GM19395 (cell line): ENCODE measurements around the gene RBM47.
"Not testable (repeated sequence)": the region's sequence is repeated elsewhere in the genome, so short reads cannot be mapped to it uniquely, and the experiment has no call there.

ENCODE experiments used
- ATAC-seq: cut with Tn5 transposase; IDR thresholded peaks from one replicate; pipeline ENCODE4 v1.9.1; 2021; ENCODE audit warnings: mild to moderate bottlenecking, moderate library complexity; ENCODE audit not compliant: unreplicated experiment

The RBM47 gene

DNA sequence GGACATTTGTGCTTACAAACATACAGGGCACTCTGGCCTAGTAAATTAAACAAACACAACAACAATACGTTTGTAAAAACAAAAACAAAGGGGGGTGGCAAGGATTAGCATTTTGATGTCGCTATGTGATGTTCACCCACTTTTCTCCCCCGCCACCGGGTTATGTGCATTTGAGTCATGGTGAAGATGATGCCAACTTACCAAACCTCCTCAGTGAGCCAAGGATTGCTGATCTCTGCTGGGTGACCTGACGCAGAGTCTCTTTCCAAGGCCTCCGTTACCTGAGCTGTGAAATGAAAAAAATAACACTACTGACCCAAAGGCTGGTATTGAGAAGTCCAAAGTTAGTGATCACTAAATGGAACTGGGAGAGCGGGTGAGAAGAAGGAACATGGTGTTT lies 85.4 kb downstream of the RBM47 start:
- ATAC-seq, result no peak

DNA sequence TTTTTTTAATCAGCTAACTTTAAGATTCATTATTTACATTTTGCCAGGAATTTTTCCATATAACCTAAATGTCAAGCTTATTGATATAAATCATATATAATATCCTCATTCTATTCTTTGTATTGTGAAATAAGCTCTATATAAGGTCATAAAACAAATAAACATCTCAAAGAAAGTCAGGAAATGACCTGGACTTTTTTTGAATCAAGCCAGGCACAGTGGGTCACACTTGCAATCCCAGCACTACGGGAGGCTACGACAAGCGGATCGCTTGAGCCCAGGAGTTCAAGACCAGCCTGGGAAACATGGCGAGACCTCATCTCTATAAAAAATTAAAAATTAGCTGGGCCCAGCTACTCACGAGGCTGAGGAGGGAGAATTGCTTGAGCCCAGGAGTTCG lies 88.9 kb downstream of the RBM47 start:
- ATAC-seq, result no peak

GRCh38 chr4:40536032-40536431 lies 93.6 kb downstream of the RBM47 start:
- peak; percentile 66 for ATAC-seq

DNA sequence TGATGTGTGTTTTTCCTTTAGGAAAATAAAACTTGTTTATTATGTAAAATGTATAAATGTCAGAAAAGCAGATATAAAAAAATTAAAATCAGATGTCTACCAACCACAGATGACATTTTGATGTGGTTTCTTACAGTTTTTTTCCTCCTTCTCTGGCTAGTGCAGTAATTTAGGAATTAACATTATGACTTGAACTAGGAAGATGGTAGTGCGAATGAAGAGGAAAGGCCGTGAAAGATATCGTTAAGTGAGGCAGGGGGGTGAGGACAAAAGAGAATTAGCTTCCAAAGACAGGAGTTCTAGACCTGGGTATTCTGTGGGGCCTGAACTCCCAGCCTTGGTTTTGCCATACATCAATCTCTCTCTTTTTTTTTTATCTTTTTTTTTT lies 98.0 kb downstream of the RBM47 start:
- no peak for ATAC-seq

DNA sequence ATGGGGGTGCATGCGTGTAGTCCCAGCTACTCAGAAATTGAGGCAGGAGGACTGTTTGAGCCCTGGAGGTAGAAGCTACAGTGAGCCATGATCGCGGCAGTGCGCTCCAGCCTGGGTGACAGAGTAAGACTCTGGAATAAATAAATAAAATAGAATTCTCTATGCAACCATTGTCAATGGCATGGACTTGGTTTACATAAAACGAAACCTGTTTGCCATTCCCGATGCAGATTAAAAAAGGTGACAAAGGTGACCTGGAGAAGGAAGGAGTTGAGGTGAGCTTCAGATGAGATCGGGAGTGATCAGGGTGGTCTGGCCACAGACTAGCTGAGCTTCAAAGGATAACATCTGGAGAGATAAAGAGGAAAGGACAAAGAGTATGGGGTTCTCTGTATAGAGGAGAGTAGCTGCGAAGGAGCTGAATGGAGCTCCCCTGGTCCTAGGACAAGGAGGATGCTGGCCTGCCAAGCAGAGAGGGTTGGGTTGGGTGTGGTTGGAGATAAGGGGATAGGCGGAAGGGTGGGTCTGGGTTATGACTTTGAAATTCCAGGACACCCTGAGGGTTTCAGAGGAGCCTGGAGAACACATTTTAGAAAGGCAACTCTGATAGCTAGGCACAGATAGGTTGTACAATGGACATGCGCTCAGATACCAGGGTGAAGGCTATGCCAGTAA lies 98.6 kb downstream of the RBM47 start:
- no peak for ATAC-seq

DNA sequence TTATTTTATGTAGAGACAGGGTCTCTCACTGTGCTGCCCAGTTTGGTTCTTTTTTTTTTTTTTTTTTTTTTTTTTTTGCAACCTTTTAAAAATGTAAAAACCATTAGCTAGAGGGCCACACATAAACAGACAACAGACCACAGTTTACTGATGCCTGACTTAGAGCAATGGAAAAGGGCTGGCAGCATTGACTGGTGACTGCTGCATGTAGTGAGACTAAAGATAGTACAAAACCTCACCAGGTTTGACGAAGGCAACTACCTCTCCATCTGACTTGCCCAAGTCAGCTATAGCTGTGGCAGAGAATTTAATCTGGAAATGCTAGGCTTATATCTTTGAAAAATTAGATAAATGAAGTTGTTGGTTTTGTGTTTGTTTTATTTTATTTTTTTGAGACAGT lies 102.9 kb downstream of the RBM47 start:
- no peak for ATAC-seq

- ATAC-seq, result no peak
These were observed 103.7 kb downstream of the RBM47 start for GRCh38 chr4:40525752-40526598.

DNA sequence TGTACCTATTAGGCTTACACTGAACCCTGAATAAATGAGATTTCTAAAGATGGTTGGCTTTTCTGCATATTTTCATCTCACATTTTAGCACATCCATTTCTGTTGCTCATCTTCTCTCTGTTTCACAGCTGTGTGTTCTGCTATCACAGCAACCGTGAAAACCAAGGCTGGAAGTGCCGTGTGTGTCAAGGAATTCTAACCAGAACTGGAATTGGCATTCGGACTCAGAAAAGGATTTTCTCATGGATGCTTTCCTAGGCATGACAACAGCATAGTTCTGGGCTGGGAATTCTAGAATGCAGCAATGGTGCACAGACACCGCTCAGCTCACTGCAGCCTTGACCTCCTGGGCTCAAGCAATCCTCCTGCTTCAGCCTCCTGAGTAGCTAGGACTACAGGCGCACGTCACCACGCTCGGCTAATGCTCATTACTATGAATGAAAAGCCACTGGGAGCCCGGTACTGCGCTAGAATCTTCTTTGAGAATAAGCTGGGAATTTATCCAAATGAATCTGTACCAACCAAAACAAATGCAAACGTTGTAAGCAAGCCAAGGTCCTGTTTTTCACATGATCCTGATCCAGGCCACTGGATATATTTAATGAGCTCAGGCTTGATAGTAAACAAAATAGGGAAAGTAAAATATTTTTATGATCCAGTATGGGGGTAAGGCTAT lies 105.2 kb downstream of the RBM47 start:
- no peak for ATAC-seq

GRCh38 chr4:40523581-40523980 lies 106.1 kb downstream of the RBM47 start:
- ATAC-seq, result no peak

DNA sequence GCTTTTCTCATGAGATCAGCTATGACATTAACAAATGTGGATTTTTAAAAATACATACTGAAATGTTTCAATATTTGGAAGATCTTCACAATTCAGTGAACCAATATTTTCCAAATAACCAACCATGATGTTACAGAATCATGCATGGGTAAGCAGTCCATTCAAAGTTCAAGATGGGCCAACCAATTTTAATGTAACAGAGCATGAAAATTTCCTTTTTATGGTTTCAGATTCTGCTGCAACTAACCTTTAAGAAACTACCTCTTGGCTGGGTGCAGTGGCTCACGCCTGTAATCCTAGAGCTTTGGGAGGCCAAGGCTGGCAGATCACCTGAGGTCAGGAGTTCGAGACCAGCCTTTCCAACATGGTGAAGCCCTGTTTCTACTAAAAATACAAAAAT lies 107.7 kb downstream of the RBM47 start:
- no peak for ATAC-seq

DNA sequence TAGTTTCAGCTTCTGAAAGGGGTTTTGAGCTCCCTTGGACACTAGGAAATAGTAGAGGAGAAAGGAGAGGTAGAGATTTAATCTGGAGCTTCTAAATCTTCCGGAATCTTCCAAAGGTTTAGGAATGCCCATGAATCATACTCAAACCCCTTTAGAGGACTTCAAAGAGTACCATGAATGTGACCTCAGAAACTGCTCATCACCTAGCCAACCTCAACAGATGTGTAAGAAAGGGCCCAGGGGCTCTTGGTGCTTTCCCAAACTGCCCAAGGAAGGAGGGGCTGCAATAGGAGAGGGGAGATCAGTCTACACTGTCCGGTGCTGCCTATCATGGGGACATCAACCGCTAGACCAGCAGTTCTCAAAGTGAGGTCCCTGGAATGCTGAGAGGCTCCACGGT lies 109.1 kb downstream of the RBM47 start:
- no peak for ATAC-seq

GRCh38 chr4:40517081-40517480 lies 112.6 kb downstream of the RBM47 start:
- ATAC-seq, result not testable (repeated sequence)

DNA sequence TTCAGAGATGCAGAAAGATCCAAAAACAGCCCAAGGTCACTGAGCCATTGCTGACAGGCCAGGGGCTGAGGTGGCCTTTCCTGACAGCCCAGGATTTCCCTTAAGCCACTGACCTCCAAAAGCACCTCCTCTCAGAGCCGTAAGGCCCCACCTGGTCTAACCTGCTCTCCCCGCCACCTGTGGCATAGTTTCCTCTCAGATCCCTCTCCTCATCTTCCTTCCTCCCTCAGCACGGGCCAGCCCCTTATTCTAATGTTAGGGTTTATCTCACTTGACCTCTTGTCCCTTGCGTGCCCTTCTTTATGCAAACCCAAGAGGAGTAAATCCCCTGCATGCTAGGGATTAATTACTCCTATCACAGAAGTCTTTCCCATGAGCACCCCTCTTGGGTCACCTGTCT lies 113.0 kb downstream of the RBM47 start:
- peak; percentile 39 for ATAC-seq

- peak; percentile 89 for ATAC-seq
These were observed 114.0 kb downstream of the RBM47 start for GRCh38 chr4:40515398-40516293.

DNA sequence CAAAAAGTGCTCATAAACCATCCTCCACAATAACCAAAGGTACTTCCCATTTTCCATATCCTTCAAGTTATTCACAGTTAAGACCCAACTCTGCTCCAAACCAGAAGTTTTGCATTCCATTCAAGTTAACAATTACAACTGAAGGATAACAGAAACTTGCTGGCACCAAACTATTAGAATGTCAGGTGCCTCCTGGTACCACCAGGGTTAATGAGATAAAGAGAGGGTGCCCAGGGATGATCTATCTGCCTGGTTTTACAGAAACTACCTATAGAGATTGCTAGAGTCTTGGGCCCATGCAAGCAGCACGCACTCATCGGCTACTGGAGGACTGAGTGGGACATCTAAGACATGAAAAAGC lies 114.6 kb downstream of the RBM47 start:
- no peak for ATAC-seq

- no peak for ATAC-seq
These were observed 115.1 kb downstream of the RBM47 start for GRCh38 chr4:40514497-40514951.

GRCh38 chr4:40511036-40511614 lies 118.5 kb downstream of the RBM47 start:
- ATAC-seq, result no peak

GRCh38 chr4:40507977-40508376 lies 121.7 kb downstream of the RBM47 start:
- ATAC-seq, result no peak

- ATAC-seq, result no peak
These were observed 123.2 kb downstream of the RBM47 start for GRCh38 chr4:40506492-40506891.

DNA sequence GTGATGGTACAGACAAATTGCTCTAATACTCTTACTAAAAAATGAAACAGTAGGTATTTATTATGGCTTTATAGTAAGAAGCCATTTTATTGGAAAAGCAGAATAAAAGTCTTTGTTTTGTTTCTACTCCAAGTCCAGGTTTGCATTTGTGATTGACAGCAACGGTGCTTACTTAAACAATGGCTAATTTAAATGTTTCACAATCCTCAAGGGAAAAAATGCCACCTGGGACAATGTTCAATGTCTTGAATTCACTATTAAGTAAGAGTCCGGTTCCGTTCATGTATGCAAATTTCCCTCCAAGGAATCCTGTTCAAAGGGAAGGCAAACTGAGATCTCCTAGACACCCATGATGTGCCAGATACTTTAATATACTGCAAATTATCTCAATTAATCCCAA lies 123.6 kb downstream of the RBM47 start:
- ATAC-seq, result no peak
